WTC11 (cell line): Measurements from ENCODE around the gene PCSK4. TPM values are rescaled to one million over a fixed set of nuclear protein-coding genes. Genes with fewer than 3 reads are reported as not detected.

ENCODE experiments used
- ATAC-seq: fragments of 200-7000 bp; cut with Tn5 transposase; 2 replicates; pipeline ENCODE4 v1.10.0; 2021; ENCODE audit warnings: mild to moderate bottlenecking, moderate library complexity
- CTCF ChIA-PET: fragments of 300-600 bp; sonication (Branson Sonifier 250); formaldehyde crosslinking; loops from one replicate; lab custom pipeline; 2021; ENCODE audit warnings: antibody characterized with exemption; lab: Charles Lee
- POLR2A ChIA-PET: fragments of 350-600 bp; sonication (Branson Sonifier 250); formaldehyde crosslinking; loops from one replicate; lab custom pipeline; 2021; ENCODE audit warnings: antibody characterized with exemption; lab: Charles Lee
- DNase-seq: peaks from one replicate; pipeline ENCODE4 v3.0.0; 2021; ENCODE audit warnings: low spot score
- H3K27ac Mint-ChIP-seq: 2 replicates; pipeline ENCODE4 v1.8.0; 2021; ENCODE audit warnings: mixed read lengths
- H3K27me3 Mint-ChIP-seq: 2 replicates; pipeline ENCODE4 v1.8.0; 2021; ENCODE audit warnings: low read depth, mild to moderate bottlenecking, moderate library complexity, mixed read lengths
- H3K36me3 Mint-ChIP-seq: 2 replicates; pipeline ENCODE4 v1.8.0; 2021; ENCODE audit warnings: mixed read lengths
- H3K4me1 Mint-ChIP-seq: 2 replicates; pipeline ENCODE4 v1.8.0; 2022; ENCODE audit warnings: mixed read lengths
- H3K4me3 Mint-ChIP-seq: 2 replicates; pipeline ENCODE4 v1.8.0; 2021; ENCODE audit warnings: mild to moderate bottlenecking, moderate library complexity, mixed read lengths
- H3K9me3 Mint-ChIP-seq: 2 replicates; pipeline ENCODE4 v1.8.0; 2021; ENCODE audit warnings: mixed read lengths
- ATF1 ChIP-seq: sonication (generic); formaldehyde crosslinking; IDR thresholded peaks from 2 replicates; pipeline ENCODE4 v1.8.1; 2023; ENCODE audit warnings: mild to moderate bottlenecking, moderate library complexity, missing genetic modification reagents
- ELF4 ChIP-seq: sonication (generic); formaldehyde crosslinking; IDR thresholded peaks from 2 replicates; pipeline ENCODE4 v1.8.1; 2022; ENCODE audit warnings: low read depth, mild to moderate bottlenecking, moderate library complexity, missing genetic modification reagents
- GABPB1 ChIP-seq: sonication (generic); formaldehyde crosslinking; IDR thresholded peaks from 2 replicates; pipeline ENCODE4 v1.8.1; 2023; ENCODE audit warnings: mild to moderate bottlenecking, missing genetic modification reagents
- MYBL2 ChIP-seq: sonication (generic); formaldehyde crosslinking; IDR thresholded peaks from 2 replicates; pipeline ENCODE4 v1.8.1; 2023; ENCODE audit warnings: mild to moderate bottlenecking, moderate library complexity, missing genetic modification reagents
- NFE2L1 ChIP-seq: sonication (generic); formaldehyde crosslinking; IDR thresholded peaks from 2 replicates; pipeline ENCODE4 v1.8.1; 2023; ENCODE audit warnings: missing genetic modification reagents
- PRRX2 ChIP-seq: fragments of 250-450 bp; sonication (Bioruptor Pico); IDR thresholded peaks from 2 replicates; pipeline ENCODE4 v1.8.0; 2021; ENCODE audit warnings: mild to moderate bottlenecking
- SMAD3 ChIP-seq: sonication (generic); formaldehyde crosslinking; IDR thresholded peaks from 2 replicates; pipeline ENCODE4 v1.8.0; 2022; ENCODE audit warnings: missing genetic modification reagents, mild to moderate bottlenecking, borderline replicate concordance
- TEAD1 ChIP-seq: sonication (generic); formaldehyde crosslinking; IDR thresholded peaks from 2 replicates; pipeline ENCODE4 v1.8.0; 2022; ENCODE audit warnings: mild to moderate bottlenecking, missing genetic modification reagents
- ZNF138 ChIP-seq: sonication (generic); formaldehyde crosslinking; conservative IDR thresholded peaks from 2 replicates; pipeline ENCODE4 v1.8.1; 2022; ENCODE audit warnings: mild to moderate bottlenecking, moderate library complexity, missing genetic modification reagents
- ZNF416 ChIP-seq: fragments of 250-450 bp; sonication (Bioruptor Pico); IDR thresholded peaks from 2 replicates; pipeline ENCODE4 v1.9.0; 2021; ENCODE audit warnings: mild to moderate bottlenecking, inconsistent platforms
- total RNA-seq: library from RNA; stranded (reverse); gene quantifications from 3 replicates; pipeline ENCODE4 v1.2.3, GENCODE V29; 2021
- TF ChIP-seq, protein P1 (sequence below): sonication (generic); formaldehyde crosslinking; IDR thresholded peaks from 2 replicates; pipeline ENCODE4 v1.8.1; 2023; ENCODE audit warnings: mild to moderate bottlenecking, missing genetic modification reagents, moderate library complexity
- TF ChIP-seq, protein P2 (sequence below): sonication (generic); formaldehyde crosslinking; IDR thresholded peaks from 2 replicates; pipeline ENCODE4 v1.8.0; 2022; ENCODE audit warnings: mild to moderate bottlenecking, missing genetic modification reagents
- TF ChIP-seq, protein P3 (sequence below): fragments of 250-450 bp; sonication (Bioruptor Pico); IDR thresholded peaks from 2 replicates; pipeline ENCODE4 v1.9.0; 2021; ENCODE audit warnings: mild to moderate bottlenecking
- TF ChIP-seq, protein P4 (sequence below): sonication (generic); formaldehyde crosslinking; IDR thresholded peaks from 2 replicates; pipeline ENCODE4 v1.8.1; 2022; ENCODE audit warnings: low read depth, missing genetic modification reagents, borderline replicate concordance
- TF ChIP-seq, protein P5 (sequence below): sonication (generic); formaldehyde crosslinking; IDR thresholded peaks from 2 replicates; pipeline ENCODE4 v1.8.1; 2022; ENCODE audit warnings: mild to moderate bottlenecking, missing genetic modification reagents, moderate library complexity, borderline replicate concordance

Gene PCSK4
- total RNA-seq, 1 experiment from 2014 or later: 22.4 TPM

DNA sequence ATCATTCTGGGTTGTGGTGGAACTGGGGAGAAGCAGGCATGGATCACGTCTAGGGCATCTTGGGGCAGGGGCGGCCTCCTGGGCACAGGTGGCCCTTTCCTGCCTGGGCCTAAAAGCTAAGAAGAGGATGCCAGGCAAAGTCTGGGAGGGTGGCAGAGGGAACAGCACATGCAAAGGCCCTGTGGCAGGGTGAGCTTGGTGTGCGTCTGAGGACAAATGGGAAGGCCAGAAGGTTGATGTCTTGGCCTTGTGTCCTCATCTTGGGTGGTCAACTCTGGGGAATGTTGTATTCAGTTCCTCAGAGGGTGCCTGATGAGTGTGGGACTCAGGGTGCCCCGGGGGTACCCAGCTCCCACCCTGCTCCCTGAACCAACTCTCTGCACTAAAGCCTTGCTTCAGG, 28.3 kb upstream of the PCSK4 start:
- CTCF ChIA-PET: interaction anchor here (1.9 kb wide), 1 partner anchor 319 kb away, joined by 5 read pairs; no protein-coding TSS in a partner anchor

DNA sequence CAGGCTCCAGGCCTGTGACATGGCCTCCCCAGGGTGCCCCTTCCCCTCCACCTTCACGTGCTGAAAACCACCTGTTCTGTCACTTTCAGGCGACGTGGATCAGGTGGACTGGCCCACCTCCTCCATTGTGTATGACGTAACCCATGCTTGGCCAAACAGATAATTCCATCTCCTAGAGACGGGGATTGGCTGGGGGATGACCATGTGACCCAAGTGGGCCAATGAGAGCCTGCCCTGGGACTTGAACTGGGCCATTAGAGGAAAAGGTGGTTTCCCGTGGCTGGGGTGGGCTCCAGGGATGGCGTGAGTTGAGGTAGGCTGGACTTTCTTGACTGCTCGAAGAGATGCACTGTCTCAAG, 26.2 kb upstream of the PCSK4 start:
- TF ChIP-seq ATF1 (CRISPR knock-in tag) (no peak), PRRX2 (CRISPR knock-in tag) (no peak), TEAD1 (CRISPR knock-in tag) (no peak), GABPB1 (CRISPR knock-in tag) (no peak), ZNF138 (CRISPR knock-in tag) (no peak), NFE2L1 (CRISPR knock-in tag) (no peak), SMAD3 (CRISPR knock-in tag) (no peak)
- TF ChIP-seq, protein P1, sequence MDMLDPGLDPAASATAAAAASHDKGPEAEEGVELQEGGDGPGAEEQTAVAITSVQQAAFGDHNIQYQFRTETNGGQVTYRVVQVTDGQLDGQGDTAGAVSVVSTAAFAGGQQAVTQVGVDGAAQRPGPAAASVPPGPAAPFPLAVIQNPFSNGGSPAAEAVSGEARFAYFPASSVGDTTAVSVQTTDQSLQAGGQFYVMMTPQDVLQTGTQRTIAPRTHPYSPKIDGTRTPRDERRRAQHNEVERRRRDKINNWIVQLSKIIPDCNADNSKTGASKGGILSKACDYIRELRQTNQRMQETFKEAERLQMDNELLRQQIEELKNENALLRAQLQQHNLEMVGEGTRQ (CRISPR knock-in tag): peak; percentile 77
- TF ChIP-seq, protein P2, sequence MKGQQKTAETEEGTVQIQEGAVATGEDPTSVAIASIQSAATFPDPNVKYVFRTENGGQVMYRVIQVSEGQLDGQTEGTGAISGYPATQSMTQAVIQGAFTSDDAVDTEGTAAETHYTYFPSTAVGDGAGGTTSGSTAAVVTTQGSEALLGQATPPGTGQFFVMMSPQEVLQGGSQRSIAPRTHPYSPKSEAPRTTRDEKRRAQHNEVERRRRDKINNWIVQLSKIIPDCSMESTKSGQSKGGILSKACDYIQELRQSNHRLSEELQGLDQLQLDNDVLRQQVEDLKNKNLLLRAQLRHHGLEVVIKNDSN (CRISPR knock-in tag): peak; percentile 57; the same call in 1 of the 2 replicates
- TF ChIP-seq, protein P3, sequence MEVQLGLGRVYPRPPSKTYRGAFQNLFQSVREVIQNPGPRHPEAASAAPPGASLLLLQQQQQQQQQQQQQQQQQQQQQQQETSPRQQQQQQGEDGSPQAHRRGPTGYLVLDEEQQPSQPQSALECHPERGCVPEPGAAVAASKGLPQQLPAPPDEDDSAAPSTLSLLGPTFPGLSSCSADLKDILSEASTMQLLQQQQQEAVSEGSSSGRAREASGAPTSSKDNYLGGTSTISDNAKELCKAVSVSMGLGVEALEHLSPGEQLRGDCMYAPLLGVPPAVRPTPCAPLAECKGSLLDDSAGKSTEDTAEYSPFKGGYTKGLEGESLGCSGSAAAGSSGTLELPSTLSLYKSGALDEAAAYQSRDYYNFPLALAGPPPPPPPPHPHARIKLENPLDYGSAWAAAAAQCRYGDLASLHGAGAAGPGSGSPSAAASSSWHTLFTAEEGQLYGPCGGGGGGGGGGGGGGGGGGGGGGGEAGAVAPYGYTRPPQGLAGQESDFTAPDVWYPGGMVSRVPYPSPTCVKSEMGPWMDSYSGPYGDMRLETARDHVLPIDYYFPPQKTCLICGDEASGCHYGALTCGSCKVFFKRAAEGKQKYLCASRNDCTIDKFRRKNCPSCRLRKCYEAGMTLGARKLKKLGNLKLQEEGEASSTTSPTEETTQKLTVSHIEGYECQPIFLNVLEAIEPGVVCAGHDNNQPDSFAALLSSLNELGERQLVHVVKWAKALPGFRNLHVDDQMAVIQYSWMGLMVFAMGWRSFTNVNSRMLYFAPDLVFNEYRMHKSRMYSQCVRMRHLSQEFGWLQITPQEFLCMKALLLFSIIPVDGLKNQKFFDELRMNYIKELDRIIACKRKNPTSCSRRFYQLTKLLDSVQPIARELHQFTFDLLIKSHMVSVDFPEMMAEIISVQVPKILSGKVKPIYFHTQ: no peak
- TF ChIP-seq, all 79 proteins: peak for 2
- peaks cover 14% of the 10 kb centered on the region for H3K9me3 Mint-ChIP-seq
- DNase-seq (no peak), ATAC-seq (no peak; the same call in 1 of the 2 replicates)
- ChIA-PET CTCF (no interaction called here), POLR2A (no interaction called here)
- no peaks in the 10 kb centered on the region for H3K4me1 Mint-ChIP-seq
- H3K36me3 Mint-ChIP-seq: no peaks in the 10 kb centered on the region
- no peak overlapping the region for H3K4me3 Mint-ChIP-seq
- peaks cover 27% of the 10 kb centered on the region for H3K27me3 Mint-ChIP-seq
- no peak overlapping the region for H3K27ac Mint-ChIP-seq

More for the DNA sequence above, 28.3 kb upstream of the PCSK4 start:
- no peak overlapping the region for H3K27ac Mint-ChIP-seq
- H3K27me3 Mint-ChIP-seq: peaks cover 40% of the 10 kb centered on the region
- ATAC-seq (no peak), DNase-seq (no peak)
- TF ChIP-seq, protein P4, sequence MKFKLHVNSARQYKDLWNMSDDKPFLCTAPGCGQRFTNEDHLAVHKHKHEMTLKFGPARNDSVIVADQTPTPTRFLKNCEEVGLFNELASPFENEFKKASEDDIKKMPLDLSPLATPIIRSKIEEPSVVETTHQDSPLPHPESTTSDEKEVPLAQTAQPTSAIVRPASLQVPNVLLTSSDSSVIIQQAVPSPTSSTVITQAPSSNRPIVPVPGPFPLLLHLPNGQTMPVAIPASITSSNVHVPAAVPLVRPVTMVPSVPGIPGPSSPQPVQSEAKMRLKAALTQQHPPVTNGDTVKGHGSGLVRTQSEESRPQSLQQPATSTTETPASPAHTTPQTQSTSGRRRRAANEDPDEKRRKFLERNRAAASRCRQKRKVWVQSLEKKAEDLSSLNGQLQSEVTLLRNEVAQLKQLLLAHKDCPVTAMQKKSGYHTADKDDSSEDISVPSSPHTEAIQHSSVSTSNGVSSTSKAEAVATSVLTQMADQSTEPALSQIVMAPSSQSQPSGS (CRISPR knock-in tag): no peak
- H3K4me3 Mint-ChIP-seq: no peak overlapping the region
- H3K36me3 Mint-ChIP-seq: no peaks in the 10 kb centered on the region
- H3K9me3 Mint-ChIP-seq: peaks cover 14% of the 10 kb centered on the region
- POLR2A ChIA-PET: no interaction called here
- H3K4me1 Mint-ChIP-seq: no peaks in the 10 kb centered on the region

DNA sequence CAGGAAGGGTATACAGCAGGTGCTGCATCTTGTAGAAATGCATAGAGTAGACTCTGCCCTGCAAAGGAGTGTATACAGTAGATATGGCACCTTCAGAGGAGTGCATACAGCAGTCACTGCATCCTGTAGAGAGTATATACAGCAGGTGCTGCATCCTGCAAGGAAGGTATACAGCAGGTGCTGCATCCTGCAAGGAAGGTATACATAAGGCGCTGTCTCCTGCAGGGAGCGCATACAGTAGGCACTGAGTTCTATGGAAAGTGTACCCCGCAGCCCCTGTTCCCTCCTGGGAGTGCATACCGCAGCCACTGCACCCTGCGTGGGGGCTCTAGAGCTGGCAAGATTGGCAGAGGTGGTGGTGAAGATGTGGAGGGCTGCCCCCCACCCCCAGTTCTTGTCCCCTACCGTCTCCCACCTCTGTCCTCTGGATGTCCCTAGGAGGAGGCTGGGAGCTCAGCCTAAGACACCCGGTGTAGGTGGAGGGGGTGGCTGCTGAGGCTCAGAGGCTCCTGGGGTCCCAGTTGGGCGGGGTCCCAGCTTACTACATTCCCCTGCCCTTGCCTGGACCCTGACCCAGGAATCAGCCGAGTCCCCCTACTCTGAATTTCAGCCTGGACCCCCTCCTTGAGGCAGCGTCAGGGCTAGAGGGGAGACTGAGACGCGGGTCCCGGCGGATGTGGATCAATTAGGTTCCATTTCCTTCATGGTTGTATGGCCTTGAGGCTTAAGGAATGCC, 25.0 kb upstream of the PCSK4 start:
- H3K27ac Mint-ChIP-seq: no peak overlapping the region
- H3K9me3 Mint-ChIP-seq: peaks cover 14% of the 10 kb centered on the region
- H3K27me3 Mint-ChIP-seq: peaks cover 36% of the 10 kb centered on the region
- H3K4me3 Mint-ChIP-seq: no peak overlapping the region
- no peak for ATAC-seq
- ChIA-PET CTCF (interaction anchor here (0.7 to 1.8 kb wide), 6 partner anchors 8 to 323 kb away, joined by 3 to 8 read pairs (median 4); partner anchors contain the start of gene PLK5), POLR2A (interaction anchor here (0.6 kb wide), 1 partner anchor 23 kb away, joined by 10 read pairs; no protein-coding TSS in a partner anchor)
- H3K4me1 Mint-ChIP-seq: no peaks in the 10 kb centered on the region
- DNase-seq: no peak
- TF ChIP-seq ELF4 (CRISPR knock-in tag) (no peak), MYBL2 (no peak), ZNF416 (CRISPR knock-in tag) (no peak)
- TF ChIP-seq, protein P5, sequence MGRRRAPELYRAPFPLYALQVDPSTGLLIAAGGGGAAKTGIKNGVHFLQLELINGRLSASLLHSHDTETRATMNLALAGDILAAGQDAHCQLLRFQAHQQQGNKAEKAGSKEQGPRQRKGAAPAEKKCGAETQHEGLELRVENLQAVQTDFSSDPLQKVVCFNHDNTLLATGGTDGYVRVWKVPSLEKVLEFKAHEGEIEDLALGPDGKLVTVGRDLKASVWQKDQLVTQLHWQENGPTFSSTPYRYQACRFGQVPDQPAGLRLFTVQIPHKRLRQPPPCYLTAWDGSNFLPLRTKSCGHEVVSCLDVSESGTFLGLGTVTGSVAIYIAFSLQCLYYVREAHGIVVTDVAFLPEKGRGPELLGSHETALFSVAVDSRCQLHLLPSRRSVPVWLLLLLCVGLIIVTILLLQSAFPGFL (CRISPR knock-in tag): no peak
- H3K36me3 Mint-ChIP-seq: no peaks in the 10 kb centered on the region
